Activated CD8-positive, alpha-beta T cell treated with anti-CD3 and anti-CD28 coated beads for 36 hours (primary cell): ENCODE measurements around the gene RGS12. TPM values are rescaled to one million over a fixed set of nuclear protein-coding genes. Genes with fewer than 3 reads are reported as not detected.

Source experiments
- ATAC-seq: fragments of 200-7000 bp; cut with Tn5 transposase; one replicate; pipeline ENCODE4 v1.10.0; 2021; ENCODE audit warnings: mild to moderate bottlenecking, moderate library complexity
- CTCF ChIA-PET: fragments of 350-600 bp; sonication (Branson Sonifier 250); formaldehyde crosslinking; loops from one replicate; lab custom pipeline; 2021; ENCODE audit warnings: antibody characterized with exemption; lab: Charles Lee
- POLR2A ChIA-PET: fragments of 350-600 bp; sonication (Branson Sonifier 250); formaldehyde crosslinking; loops from one replicate; lab custom pipeline; 2021; ENCODE audit warnings: antibody characterized with exemption; lab: Charles Lee
- DNase-seq: peaks from one replicate; pipeline ENCODE4 v3.0.0-alpha.2; 2020
- H3K27ac Mint-ChIP-seq: one replicate; pipeline ENCODE4 v1.8.0; 2021; ENCODE audit warnings: mild to moderate bottlenecking, mixed read lengths
- H3K27me3 Mint-ChIP-seq: one replicate; pipeline ENCODE4 v1.8.0; 2021; ENCODE audit warnings: mixed read lengths
- H3K36me3 Mint-ChIP-seq: one replicate; pipeline ENCODE4 v1.8.0; 2021; ENCODE audit warnings: low read depth, mixed read lengths
- H3K4me1 Mint-ChIP-seq: one replicate; pipeline ENCODE4 v1.8.0; 2021; ENCODE audit warnings: low read depth, mixed read lengths
- H3K4me3 Mint-ChIP-seq: one replicate; pipeline ENCODE4 v1.8.0; 2021; ENCODE audit warnings: mild to moderate bottlenecking, moderate library complexity, mixed read lengths
- H3K9me3 Mint-ChIP-seq: one replicate; pipeline ENCODE4 v1.8.0; 2021; ENCODE audit warnings: mixed read lengths
- intact Hi-C: fragments of 100-400 bp; cut with micrococcal nuclease; formaldehyde crosslinking; loops from one replicate; pipeline ENCODE4 v1.10.0; 2022
- total RNA-seq, 2 experiments: library from RNA; stranded (reverse); gene quantifications; one replicate each; pipeline ENCODE4 v1.2.3, GENCODE V29; 2021
- TF ChIP-seq, protein P1 (sequence below): fragments of 200-600 bp; IDR thresholded peaks from one replicate; pipeline ENCODE4 v1.8.0; 2022; ENCODE audit warnings: antibody characterized with exemption, mild to moderate bottlenecking

Gene RGS12
- total RNA-seq, 2 experiments from 2014 or later: 4.6 to 4.7 TPM

DNA sequence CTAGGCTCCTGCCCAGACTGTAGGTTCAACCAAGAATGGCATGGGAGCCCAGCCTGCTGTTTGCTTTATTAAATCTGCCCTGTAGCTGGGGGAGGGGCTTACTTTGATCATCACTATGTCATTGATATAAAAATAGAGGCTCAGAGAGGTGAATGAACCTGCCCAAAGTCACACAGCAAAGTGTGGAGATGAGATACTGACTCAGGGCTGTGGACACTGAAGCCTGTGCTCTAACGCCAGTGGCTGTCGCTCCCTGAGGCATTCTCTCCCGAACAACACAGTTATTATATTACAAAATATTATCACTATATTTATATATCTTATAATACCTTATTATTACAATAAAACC lies 40.4 kb upstream of the RGS12 start:
- intact Hi-C loops: no loop called here
- no peaks in the 10 kb centered on the region for H3K27me3 Mint-ChIP-seq
- CTCF ChIA-PET: no interaction called here
- no peak overlapping the region for H3K27ac Mint-ChIP-seq
- ATAC-seq: no peak
- H3K4me3 Mint-ChIP-seq: no peak overlapping the region
- POLR2A ChIA-PET: no interaction called here
- H3K4me1 Mint-ChIP-seq: no peaks in the 10 kb centered on the region
- H3K36me3 Mint-ChIP-seq: no peaks in the 10 kb centered on the region
- TF ChIP-seq, protein P1, sequence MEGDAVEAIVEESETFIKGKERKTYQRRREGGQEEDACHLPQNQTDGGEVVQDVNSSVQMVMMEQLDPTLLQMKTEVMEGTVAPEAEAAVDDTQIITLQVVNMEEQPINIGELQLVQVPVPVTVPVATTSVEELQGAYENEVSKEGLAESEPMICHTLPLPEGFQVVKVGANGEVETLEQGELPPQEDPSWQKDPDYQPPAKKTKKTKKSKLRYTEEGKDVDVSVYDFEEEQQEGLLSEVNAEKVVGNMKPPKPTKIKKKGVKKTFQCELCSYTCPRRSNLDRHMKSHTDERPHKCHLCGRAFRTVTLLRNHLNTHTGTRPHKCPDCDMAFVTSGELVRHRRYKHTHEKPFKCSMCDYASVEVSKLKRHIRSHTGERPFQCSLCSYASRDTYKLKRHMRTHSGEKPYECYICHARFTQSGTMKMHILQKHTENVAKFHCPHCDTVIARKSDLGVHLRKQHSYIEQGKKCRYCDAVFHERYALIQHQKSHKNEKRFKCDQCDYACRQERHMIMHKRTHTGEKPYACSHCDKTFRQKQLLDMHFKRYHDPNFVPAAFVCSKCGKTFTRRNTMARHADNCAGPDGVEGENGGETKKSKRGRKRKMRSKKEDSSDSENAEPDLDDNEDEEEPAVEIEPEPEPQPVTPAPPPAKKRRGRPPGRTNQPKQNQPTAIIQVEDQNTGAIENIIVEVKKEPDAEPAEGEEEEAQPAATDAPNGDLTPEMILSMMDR: no peak
- no peaks in the 10 kb centered on the region for H3K9me3 Mint-ChIP-seq
- DNase-seq: no peak

DNA sequence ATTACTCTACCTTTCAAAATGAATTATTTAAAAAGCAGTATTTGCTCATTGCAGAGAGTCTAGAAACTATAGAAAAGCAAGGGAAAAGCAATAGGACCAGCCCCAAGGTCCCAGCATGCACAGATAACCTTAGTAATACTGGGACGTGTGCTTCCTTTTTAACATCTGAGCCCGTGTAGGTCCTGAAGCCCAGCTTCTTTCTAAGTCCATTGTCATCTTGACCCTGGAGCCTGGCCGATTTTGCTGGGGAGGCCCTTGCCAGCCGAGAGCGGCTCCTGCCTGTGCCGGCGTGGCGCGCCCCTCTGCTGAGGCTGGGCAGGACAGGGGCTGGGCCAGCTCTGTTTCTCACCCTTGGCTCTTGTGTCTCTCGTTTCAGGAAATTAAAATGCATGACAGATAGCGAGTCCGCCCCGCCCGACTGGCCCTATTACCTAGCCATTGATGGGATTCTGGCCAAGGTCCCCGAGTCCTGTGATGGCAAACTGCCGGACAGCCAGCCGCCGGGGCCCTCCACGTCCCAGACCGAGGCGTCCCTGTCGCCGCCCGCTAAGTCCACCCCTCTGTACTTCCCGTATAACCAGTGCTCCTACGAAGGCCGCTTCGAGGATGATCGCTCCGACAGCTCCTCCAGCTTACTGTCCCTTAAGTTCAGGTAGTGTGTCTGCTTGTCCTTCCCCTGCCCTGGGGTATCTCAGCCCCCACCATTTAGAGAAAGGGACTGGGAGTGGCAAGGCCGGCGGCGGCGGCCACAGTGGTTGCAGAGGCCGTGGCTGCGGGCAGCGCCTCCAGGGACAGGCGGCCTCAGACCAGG lies 39.8 kb upstream of the RGS12 start:
- no peaks in the 10 kb centered on the region for H3K27me3 Mint-ChIP-seq
- H3K9me3 Mint-ChIP-seq: no peaks in the 10 kb centered on the region
- H3K4me1 Mint-ChIP-seq: no peaks in the 10 kb centered on the region
- intact Hi-C loops: no loop called here
- TF ChIP-seq, protein P1: no peak
- DNase-seq: no peak
- no peaks in the 10 kb centered on the region for H3K36me3 Mint-ChIP-seq
- H3K27ac Mint-ChIP-seq: no peak overlapping the region
- ChIA-PET CTCF (no interaction called here), POLR2A (no interaction called here)
- H3K4me3 Mint-ChIP-seq: no peak overlapping the region
- no peak for ATAC-seq

DNA sequence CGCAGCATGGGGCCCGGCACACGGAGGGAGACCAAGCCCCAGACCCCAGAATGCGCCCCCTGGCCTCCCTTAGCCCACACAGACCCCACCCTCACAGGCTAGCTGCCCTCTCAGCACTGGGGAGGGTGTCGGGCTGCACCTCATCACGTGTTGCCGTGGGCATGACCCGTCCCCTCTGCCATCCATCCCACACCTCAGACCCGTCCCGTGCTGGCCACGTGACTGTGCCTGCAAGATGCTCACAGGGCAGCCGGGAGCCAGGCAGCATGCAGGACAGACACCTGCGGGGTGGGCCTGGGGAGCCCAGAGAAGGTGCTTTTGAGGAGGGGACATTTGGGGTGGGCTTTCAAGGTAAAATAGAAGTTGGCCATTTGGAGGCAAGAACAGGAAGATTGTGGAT lies 39.0 kb upstream of the RGS12 start:
- intact Hi-C loops: no loop called here
- no peak overlapping the region for H3K27ac Mint-ChIP-seq
- ChIA-PET CTCF (no interaction called here), POLR2A (no interaction called here)
- TF ChIP-seq, protein P1: no peak
- no peak overlapping the region for H3K4me3 Mint-ChIP-seq
- H3K4me1 Mint-ChIP-seq: no peaks in the 10 kb centered on the region
- H3K36me3 Mint-ChIP-seq: no peaks in the 10 kb centered on the region
- no peaks in the 10 kb centered on the region for H3K27me3 Mint-ChIP-seq
- no peak for DNase-seq
- no peak for ATAC-seq
- H3K9me3 Mint-ChIP-seq: no peaks in the 10 kb centered on the region

DNA sequence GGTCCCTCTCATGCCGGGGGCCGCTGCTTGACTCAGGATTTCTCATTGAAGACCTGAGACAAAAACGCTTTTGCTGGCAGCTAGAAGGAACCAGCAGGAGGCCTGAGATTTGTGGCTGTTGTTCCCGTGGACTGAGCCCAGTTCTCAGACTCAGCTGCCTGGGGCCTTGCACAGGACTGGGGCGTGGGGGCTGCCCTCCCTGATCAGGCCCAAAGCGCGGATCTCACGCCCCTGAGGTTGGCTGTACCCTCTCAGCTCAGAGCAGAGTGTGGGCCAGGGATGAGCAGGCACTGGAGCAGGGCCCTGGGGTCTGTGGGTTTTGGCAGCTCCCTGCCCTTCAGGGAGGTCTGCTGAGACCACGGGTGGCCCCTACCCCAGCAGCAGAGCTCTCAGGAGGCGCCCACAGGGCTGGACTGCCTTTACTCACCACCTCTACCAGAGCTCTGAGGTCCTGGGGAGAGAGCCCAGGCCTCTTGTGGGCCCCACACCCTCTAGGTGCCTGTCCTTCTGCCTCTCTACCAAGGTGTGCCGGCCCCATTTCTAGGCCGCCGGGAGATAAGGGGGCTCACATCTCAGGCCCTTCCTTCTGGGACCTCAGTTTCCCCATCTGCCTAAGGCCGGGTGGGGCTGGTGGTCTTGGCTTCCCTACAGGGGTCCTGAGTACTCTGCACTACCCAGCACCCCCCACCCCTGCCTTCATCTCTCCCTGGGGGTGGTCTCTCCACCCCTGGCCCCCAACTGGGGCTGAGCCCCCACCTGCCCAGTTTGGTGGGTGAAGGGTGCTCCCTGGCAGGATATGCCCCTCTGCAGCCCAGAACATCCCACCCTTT lies 38.3 kb upstream of the RGS12 start:
- intact Hi-C loops: no loop called here
- ChIA-PET CTCF (no interaction called here), POLR2A (no interaction called here)
- H3K27me3 Mint-ChIP-seq: no peaks in the 10 kb centered on the region
- H3K36me3 Mint-ChIP-seq: no peaks in the 10 kb centered on the region
- DNase-seq (no peak), ATAC-seq (no peak)
- H3K4me1 Mint-ChIP-seq: no peaks in the 10 kb centered on the region
- TF ChIP-seq, protein P1: no peak
- H3K9me3 Mint-ChIP-seq: no peaks in the 10 kb centered on the region
- no peak overlapping the region for H3K4me3 Mint-ChIP-seq
- H3K27ac Mint-ChIP-seq: no peak overlapping the region
